ENCODE measurements around the gene HES5.

DNA sequence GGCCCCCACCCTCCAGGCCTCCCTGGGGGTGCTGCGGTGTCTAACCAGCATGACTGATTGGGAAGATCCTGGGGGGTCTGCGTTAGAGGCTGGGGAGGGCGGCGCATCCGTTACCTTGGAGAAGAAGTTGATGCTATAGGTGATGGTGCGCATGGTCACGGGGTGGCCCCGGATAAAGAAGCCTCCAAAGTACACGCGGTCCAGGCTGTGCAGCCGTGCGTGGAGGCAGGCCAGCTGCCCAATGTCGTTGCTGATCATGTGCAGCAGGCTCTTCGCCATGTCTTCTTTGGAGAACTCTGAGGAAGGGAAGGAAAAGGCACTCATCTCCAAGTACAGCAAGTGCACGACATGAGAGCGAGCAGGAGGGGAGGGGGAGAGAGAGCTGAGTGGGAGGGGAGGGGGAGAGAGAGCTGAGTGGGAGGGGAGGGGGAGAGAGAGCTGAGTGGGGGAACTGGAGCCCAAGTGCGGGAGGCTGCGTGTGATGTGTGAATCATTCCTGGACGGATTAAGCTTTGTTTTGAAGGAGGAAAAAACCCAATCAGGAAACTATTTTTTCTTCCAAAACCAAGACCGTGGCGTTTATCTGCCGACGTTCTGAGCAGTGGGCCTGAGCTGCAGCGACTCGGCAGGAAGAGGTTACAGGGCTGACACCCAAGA lies 10.9 kb downstream of the HES5 start:
- TF ChIP-seq EZH2 (IDR thresholded peaks at IDR 0.05; ENCODE audit: insufficient read depth, poor library complexity, severe bottlenecking) = no peak
- no peak for TF ChIP-seq EZH2phosphoT487 (IDR thresholded peaks at IDR 0.05; ENCODE audit: insufficient read depth, low read depth)

Measured in GM23248 (cell line).